CD14-positive monocyte (primary cell): Measurements from ENCODE around the gene NCOA5. TPM values are rescaled to one million over a fixed set of nuclear protein-coding genes. Genes with fewer than 3 reads are reported as not detected.

Experiments used
- DNase-seq, 3 donors: peaks; one replicate each; pipeline ENCODE4 v3.0.0-alpha.2; 2011 to 2022
- H2AFZ ChIP-seq: 2 replicates; pipeline ENCODE4 v1.6.0; 2012; ENCODE audit warnings: mild to moderate bottlenecking, low read depth, low read length, inconsistent platforms; ENCODE audit not compliant: insufficient read depth, poor library complexity, severe bottlenecking
- H3K27ac ChIP-seq, 2 donors: 1 replicate in 1 of 2; 2 replicates in 1 of 2; pipeline ENCODE4 v1.5.1; 2012 to 2013; ENCODE audit warnings: low read length in 2 of 2, control low read depth in 1 of 2, inconsistent platforms in 1 of 2, low read depth in 1 of 2, mild to moderate bottlenecking in 1 of 2
- H3K27me3 ChIP-seq, 2 donors: one replicate each; pipeline versions ENCODE4 v1.6.0 to v1.6.1; 2011 to 2013; ENCODE audit warnings: low read length in 2 of 2; ENCODE audit not compliant: control insufficient read depth in 2 of 2, insufficient read depth in 2 of 2
- H3K36me3 ChIP-seq, 2 donors: replicated peaks in 1 of 2; 1 replicate in 1 of 2; 2 replicates in 1 of 2; pipeline versions ENCODE4 v1.5.1 to v1.6.1; 2012 to 2013; ENCODE audit warnings: low read length in 2 of 2, control low read depth in 1 of 2, inconsistent platforms in 1 of 2, mild to moderate bottlenecking in 1 of 2; ENCODE audit not compliant: insufficient read depth in 2 of 2, control insufficient read depth in 1 of 2
- H3K4me1 ChIP-seq, 2 donors: 1 replicate in 1 of 2; 2 replicates in 1 of 2; pipeline versions ENCODE4 v1.5.1 to v1.6.1; 2012 to 2013; ENCODE audit warnings: low read length in 2 of 2, control low read depth in 1 of 2, inconsistent platforms in 1 of 2, mild to moderate bottlenecking in 1 of 2, moderate library complexity in 1 of 2; ENCODE audit not compliant: insufficient read depth in 2 of 2, control insufficient read depth in 1 of 2
- H3K4me2 ChIP-seq: replicated peaks from 2 replicates; pipeline ENCODE3; 2012; ENCODE audit warnings: low read length, moderate library complexity, mild to moderate bottlenecking; ENCODE audit not compliant: poor library complexity, severe bottlenecking; ENCODE audit errors: extremely low read depth
- H3K4me3 ChIP-seq, 3 experiments: fragments of 200-600 bp in 1 of 3; sonication (generic) in 1 of 3; replicated peaks in 1 of 3; 1 replicate in 2 of 3; 2 replicates in 1 of 3; pipeline ENCODE4 v1.5.1; 2011 to 2013; ENCODE audit warnings: low read length in 3 of 3, mild to moderate bottlenecking in 3 of 3, control low read depth in 2 of 3, low read depth in 2 of 3, inconsistent platforms in 1 of 3, moderate library complexity in 1 of 3
- H3K79me2 ChIP-seq: 2 replicates; pipeline ENCODE4 v1.6.0; 2012; ENCODE audit warnings: mild to moderate bottlenecking, control low read depth, inconsistent platforms, low read length, moderate library complexity; ENCODE audit not compliant: insufficient read depth
- H3K9ac ChIP-seq: 2 replicates; pipeline ENCODE4 v1.6.0; 2017; ENCODE audit warnings: low read length, mild to moderate bottlenecking; ENCODE audit not compliant: insufficient read depth, poor library complexity, severe bottlenecking
- H3K9me3 ChIP-seq, 2 donors: replicated peaks in 1 of 2; 1 replicate in 1 of 2; 2 replicates in 1 of 2; pipeline versions ENCODE4 v1.5.1 to v1.6.1; 2012 to 2013; ENCODE audit warnings: low read length in 2 of 2, control low read depth in 1 of 2; ENCODE audit not compliant: control insufficient read depth in 1 of 2, insufficient read depth in 1 of 2
- H4K20me1 ChIP-seq: 2 replicates; pipeline ENCODE4 v1.6.0; 2012; ENCODE audit warnings: mild to moderate bottlenecking, low read length, control low read depth, moderate library complexity; ENCODE audit not compliant: insufficient read depth
- H3K27ac Mint-ChIP-seq, 7 donors: one replicate each; pipeline ENCODE4 v1.8.0; 2020; ENCODE audit warnings: mild to moderate bottlenecking in 7 of 7, mixed read lengths in 7 of 7, moderate library complexity in 6 of 7, inconsistent platforms in 2 of 7
- H3K27me3 Mint-ChIP-seq, 3 donors: one replicate each; pipeline ENCODE4 v1.8.0; 2021 to 2022; ENCODE audit warnings: low read depth in 3 of 3, mild to moderate bottlenecking in 3 of 3, mixed read lengths in 3 of 3, moderate library complexity in 3 of 3, inconsistent platforms in 1 of 3
- H3K36me3 Mint-ChIP-seq, 2 donors: one replicate each; pipeline ENCODE4 v1.8.0; 2020; ENCODE audit warnings: mixed read lengths in 2 of 2, inconsistent platforms in 1 of 2, mild to moderate bottlenecking in 1 of 2
- H3K4me1 Mint-ChIP-seq: one replicate; pipeline ENCODE4 v1.8.0; 2020; ENCODE audit warnings: mild to moderate bottlenecking, mixed read lengths
- H3K4me3 Mint-ChIP-seq, 2 donors: one replicate each; pipeline ENCODE4 v1.8.0; 2020; ENCODE audit warnings: mild to moderate bottlenecking in 2 of 2, mixed read lengths in 2 of 2, moderate library complexity in 1 of 2
- H3K9me3 Mint-ChIP-seq, 7 donors: one replicate each; pipeline ENCODE4 v1.8.0; 2020 to 2022; ENCODE audit warnings: mixed read lengths in 7 of 7, mild to moderate bottlenecking in 6 of 7, moderate library complexity in 6 of 7, inconsistent platforms in 2 of 7
- CTCF ChIP-seq: fragments of 200-600 bp; IDR thresholded peaks from one replicate; pipeline ENCODE4 v1.8.0; 2022; ENCODE audit warnings: antibody characterized with exemption, mild to moderate bottlenecking
- WGBS: methylation state at CpG from one replicate; pipeline ENCODE4 v1.1.5; 2013; ENCODE audit warnings: missing lambda C conversion rate; ENCODE audit not compliant: insufficient coverage; 5-methylcytosine and 5-hydroxymethylcytosine counted together
- intact Hi-C, 2 donors: fragments of 100-400 bp; cut with micrococcal nuclease; formaldehyde crosslinking; loops; one replicate each; pipeline versions ENCODE4 v1.15.0 to v1.15.1; 2023
- polyA plus RNA-seq, 3 donors: library from polyadenylated mRNA; depleted of rRNA in 1 of 3; unstranded in 2 of 3; stranded (reverse) in 1 of 3; fragments of 300-500 nt in 2 of 3; fragments of >200 nt in 1 of 3; fragmentation: Illumina TruSeq in 2 of 3; gene quantifications; 1 replicate in 2 of 3; 2 replicates in 1 of 3; pipeline ENCODE4 v1.2.3, GENCODE V29; 2012 to 2021

Gene NCOA5
- polyA plus RNA-seq, 3 donors, result 4.5 to 10.2 (median 6.0) TPM

GRCh38 chr20:46065691-46066090 lies 24.1 kb downstream of the NCOA5 start:
- Histone ChIP-seq H3K4me3 (no peak overlapping the region), H3K9me3 (no peaks in the 10 kb centered on the region), H3K79me2 (peaks cover 3% of the 10 kb centered on the region), H3K4me2 (no peak overlapping the region), H3K4me1 (peaks cover 12 to 18% of the 10 kb centered on the region in 2 donors), H4K20me1 (peaks cover 91% of the 10 kb centered on the region), H3K27me3 (no peaks in the 10 kb centered on the region), H3K9ac (no peak overlapping the region), H2AFZ (no peak overlapping the region), H3K36me3 (peaks cover 93 to 97% of the 10 kb centered on the region in 2 donors), H3K27ac (no peak overlapping the region)
- 100% methylated on average over 1 of the region's 3 CpGs for WGBS
- Mint-ChIP-seq H3K36me3 (peaks cover 71 to 75% of the 10 kb centered on the region in 2 donors), H3K4me1 (peaks cover 21% of the 10 kb centered on the region), H3K27me3 (no peaks in the 10 kb centered on the region), H3K9me3 (no peaks in the 10 kb centered on the region), H3K4me3 (no peak overlapping the region), H3K27ac (no peak overlapping the region)
- DNase-seq, result no peak
- no peak for TF ChIP-seq CTCF
- intact Hi-C loops, result no loop called here

GRCh38 chr20:46065006-46065405 lies 24.8 kb downstream of the NCOA5 start:
- Histone ChIP-seq H3K36me3 (peaks cover 88 to 91% of the 10 kb centered on the region in 2 donors), H3K9me3 (no peaks in the 10 kb centered on the region), H4K20me1 (peaks cover 91% of the 10 kb centered on the region), H3K27ac (no peak overlapping the region), H3K4me1 (peaks cover 19 to 25% of the 10 kb centered on the region in 2 donors), H3K27me3 (no peaks in the 10 kb centered on the region), H3K4me2 (no peak overlapping the region), H3K4me3 (no peak overlapping the region), H3K9ac (no peak overlapping the region), H2AFZ (no peak overlapping the region), H3K79me2 (peaks cover 3% of the 10 kb centered on the region)
- DNase-seq, result no peak
- Mint-ChIP-seq H3K9me3 (no peaks in the 10 kb centered on the region), H3K27ac (no peak overlapping the region), H3K4me1 (peaks cover 27% of the 10 kb centered on the region), H3K36me3 (peaks cover 78 to 79% of the 10 kb centered on the region in 2 donors), H3K4me3 (no peak overlapping the region), H3K27me3 (no peaks in the 10 kb centered on the region)
- intact Hi-C loops, result no loop called here
- TF ChIP-seq CTCF, result no peak
- WGBS, result 99% methylated on average over 6 of the region's 9 CpGs
